ENCODE data around the gene SIL1.

SIL1 gene

DNA sequence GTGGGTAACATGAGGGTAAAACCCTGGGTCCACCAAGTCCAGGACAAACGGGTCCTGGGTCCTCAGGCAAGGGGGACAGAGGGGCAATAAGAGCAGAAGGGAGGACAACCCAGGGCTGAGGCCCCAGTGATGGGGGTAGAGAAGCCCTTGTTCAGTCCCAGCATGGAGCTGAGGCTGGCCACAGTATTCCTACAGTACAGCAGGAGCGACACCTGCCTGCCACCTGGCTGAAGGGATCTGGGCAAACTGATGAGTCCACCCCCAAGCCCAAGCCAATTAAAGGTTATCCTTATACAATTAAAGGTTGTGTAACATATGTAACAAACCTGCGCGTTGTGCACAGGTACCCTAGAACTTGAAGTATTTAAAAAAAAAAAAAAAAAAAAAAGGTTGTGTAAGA, 225.3 kb downstream of the SIL1 start:
- DNase-seq = no peak

DNA sequence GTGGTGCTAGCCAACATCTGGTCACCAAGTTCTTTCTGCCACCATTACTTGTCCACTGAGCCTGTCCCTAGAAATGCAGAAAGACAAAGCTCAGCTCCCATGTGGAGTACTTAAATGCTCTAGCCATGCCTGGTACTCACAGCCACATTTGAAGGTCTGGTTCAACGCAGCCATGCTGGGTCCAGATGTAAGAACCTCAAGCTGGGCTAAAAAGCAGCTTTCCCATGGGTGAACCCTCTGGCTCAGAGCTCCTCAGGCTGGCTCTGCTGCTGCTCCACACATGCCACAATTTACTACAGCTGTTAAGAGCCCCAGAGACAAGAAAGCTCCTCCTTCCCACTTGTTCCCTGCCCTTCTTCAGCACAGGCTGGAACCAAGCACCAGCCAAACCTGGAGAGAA, 225.9 kb downstream of the SIL1 start:
- no peak for DNase-seq

DNA sequence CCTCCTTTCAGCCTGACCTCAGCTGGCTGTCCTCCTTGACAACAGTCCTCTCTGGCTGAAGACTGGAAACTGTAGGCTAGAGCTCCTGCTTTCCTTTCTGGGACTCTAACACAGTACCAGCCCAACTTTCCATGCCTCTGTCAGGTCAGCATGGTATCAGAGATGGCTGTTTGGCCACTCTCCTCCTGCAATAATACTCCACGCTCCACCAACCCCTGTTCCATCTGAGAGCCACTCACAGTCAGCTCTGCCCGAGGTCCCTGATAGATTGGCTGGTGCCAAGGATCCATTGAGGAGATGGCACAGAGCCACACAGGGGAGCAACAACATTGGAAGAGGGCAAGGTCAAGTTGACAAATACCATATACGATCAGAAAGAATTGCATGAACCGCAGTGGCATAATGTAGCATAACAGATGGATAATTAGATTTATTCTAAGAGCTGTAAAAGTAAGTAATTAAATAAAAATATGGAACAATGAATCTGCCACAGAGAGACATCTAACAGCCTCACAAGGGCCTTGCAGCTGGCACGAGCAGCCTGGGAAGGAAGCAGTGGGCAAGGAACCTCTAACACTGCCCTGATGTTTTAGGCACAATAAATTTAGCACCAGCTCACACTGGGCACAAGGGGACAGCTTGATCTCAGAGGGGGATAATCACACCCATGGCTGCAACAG, 228.7 kb downstream of the SIL1 start:
- DNase-seq = no peak

DNA sequence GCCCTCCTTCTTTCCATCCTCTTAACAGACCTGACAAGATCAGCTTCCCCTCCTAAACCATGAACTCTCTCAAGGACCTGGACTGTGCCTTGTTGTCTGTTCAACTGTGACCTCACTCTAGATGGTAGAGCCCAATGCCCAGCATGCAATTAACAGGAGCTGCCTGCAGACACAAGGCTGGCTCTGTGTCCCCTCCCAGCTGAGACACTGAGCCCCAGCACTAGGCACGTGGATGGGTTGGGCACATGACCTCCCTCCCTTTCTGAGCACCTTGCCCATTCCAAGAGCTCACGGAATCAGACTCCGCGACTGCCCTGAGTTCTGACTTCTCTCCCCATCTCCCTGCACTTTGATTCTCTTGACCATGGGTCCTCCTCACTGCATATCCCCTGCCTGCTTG, 229.6 kb downstream of the SIL1 start:
- no peak for DNase-seq

DNA sequence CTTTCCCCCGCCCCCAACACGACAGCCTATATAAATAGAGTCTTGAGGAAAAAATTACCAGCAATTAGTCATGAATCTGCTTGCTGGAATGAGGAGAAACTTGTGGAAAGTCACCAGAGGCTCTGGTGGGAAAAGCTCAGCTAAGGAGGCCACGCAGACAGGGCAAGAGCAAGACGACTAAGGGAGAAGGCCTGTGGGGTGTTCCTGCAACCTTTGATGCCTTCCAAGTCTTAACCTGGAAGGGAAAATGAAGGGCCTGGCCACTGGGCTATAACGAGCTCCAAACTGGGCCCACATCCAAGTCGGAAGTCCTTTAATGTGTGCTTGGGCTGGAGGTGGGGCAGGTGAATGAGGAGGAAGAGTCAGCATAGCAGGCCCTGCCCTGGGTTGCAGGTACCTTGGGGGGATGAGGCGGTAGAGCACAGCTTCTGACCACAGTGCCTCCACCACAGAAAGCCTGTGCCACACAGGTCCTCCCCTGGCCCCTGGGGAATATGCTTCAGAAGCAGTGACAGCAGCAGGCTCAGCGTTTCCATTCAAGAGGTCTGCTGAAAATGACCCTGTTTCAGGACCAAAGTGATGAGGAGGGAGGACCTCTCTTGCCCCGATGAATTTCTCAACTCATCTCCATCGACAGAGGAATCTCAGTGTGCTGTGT, 230.2 kb downstream of the SIL1 start:
- DNase-seq = no peak

DNA sequence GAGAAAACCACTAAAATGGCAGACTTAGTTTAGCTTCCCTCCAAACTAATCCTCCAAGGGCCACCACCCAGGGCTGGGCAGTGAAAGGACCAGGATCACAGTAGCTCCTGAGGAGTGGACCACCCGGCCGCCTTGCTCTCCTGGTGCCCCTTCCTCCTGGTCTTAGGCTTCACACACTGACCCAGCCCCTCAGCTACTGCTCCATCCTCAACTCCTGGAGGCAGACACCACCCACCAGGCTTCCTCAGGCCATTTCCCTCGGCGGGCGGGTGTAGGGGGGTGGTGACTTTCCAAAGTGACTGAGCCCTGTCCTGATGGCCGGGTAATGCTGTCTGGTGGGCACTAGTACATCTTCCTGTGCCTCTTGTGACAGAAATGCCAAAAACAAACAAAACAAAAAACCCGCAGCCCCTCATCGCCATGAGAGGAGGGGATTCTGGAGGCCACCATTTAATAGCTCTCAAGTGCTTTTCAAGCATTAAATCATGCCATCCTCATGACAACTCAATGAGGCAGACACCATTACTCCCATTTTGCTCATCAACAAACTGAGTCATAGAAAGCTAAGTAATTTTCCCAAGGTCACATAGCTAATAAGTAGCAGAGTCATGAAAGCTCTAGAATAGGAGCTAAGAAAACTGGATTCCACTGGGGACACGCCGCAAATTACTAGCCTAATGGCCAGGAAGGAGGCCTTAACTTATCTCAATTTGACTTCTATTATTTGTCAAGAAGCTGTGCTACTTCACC, 231.8 kb downstream of the SIL1 start:
- no peak for DNase-seq

DNA sequence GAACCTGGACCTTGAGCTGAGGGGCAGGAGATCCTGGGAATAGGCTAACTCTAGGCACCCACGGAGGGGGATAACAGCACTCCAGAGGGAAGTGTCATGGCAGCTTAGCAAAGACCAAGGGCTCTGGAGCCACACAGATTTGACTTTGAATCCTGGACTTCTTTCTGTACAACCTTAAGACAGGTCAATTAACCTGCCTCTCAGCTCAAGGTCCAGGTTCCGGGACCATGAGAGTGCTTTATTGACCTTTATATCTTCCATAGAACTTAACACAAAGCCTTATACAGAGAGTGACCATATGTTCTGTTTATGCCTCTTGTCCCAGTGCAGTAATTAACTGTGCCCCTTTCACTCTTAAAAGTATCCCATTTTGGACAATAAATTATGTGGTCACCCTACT, 232.5 kb downstream of the SIL1 start:
- no peak for DNase-seq

DNA sequence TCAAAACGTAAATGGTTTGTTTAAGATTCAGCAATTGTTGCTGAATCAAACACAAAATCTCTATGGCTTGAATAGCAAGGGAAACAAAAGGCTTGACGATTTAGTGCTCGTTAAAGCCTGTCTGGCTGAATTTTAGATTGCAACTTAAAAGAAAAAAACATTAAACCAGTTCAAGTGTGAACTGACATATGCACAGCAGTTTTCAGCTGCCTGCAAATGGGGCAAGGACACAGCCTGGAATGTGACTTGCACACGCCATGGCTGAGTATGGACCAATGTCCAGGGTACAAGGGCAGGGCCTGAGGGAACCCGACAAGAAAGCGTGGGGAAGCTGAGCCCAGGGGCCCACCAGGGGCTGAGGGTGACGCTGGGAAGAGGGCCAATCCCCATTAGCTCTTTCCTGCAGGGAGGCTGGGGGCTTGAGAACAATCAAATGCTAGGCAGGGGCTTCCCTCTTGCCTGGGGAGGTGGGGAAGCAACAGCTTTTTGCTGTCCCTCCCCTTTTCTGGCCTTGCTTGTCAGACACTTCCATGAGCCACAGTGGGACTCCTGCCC, 233.4 kb downstream of the SIL1 start:
- DNase-seq = no peak

DNA sequence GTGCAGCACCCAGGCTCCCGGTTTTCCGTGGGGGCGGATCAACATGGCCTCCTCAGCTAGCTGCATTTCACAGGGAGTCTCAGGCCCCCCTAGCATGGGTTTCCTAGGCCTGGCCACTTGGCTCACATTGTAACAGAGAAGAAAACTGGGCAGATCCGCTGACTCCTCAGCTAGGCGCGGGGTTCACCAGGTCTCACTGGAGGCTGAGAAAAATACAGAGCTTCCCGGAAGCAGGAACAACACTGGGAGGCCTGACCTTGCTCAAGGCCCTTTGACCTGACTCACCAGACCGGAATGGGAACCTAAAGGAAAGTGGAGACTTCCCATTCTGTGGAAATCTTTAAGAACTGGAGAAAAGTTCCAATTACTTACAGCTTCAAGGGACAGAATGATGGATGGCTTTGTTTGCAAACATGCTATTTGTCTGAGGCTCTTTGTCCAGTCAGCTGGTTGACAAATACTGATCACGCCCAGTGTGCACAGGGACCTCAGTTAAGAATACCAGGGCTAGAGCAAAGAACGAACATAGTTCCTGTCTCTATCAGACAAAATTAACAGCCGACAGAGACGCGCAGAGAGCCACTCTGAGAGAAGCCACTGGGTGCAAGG, 234.3 kb downstream of the SIL1 start:
- DNase-seq = no peak

DNA sequence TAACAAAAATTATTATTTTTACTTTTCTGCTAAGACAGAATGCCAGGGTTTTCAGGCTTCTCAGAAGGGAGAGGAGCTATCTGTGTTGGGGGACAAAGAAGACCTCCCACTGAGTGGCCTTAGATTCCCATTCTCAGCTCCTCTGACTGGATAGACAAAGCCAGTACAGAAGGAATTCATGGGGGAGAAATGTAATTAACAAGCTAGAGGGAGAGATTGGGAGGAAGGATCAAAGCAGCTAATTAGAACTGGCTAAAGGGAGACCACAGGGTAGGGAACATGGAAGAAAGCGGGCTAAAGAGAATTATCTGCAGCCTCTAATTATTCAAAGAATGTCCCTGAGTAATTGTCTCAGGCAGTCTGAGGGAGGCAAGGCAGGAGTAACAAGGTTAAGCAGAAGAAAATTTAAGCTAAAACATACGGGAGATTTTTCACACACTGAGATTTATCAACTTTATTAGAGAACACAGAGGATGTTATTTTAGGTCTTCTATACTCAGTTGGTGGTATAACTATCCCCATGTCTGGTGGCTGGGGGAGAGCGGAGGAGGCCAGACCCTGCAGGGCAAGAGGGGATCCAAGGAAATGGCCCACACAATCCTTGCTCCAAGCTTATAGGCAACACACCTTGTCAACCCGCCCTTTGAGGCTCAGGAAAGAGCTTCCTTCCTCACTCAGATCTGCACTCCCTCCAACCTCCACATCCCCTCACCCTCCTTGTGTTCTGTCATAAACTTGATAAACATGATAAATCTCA, 235.4 kb downstream of the SIL1 start:
- no peak for DNase-seq

DNA sequence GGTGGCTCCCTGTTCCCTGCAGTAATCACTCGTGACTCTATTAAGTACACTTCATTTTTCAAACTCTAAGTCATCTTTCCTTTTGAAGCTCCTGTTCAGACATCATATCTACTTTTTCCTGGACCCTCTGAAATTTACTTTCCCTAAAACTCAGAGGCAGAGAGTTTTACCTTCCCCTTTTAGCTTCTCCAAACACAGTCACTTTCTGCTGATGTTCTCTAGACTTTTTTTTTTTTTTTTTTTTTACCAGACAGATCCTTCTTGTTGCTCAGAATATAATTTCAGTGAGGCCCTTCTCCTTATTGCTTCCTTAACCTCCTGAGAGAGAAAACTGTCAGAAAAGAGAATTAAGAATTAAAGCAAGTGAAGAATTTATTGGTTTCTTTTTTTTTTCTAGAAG, 236.4 kb downstream of the SIL1 start:
- no peak for DNase-seq

DNA sequence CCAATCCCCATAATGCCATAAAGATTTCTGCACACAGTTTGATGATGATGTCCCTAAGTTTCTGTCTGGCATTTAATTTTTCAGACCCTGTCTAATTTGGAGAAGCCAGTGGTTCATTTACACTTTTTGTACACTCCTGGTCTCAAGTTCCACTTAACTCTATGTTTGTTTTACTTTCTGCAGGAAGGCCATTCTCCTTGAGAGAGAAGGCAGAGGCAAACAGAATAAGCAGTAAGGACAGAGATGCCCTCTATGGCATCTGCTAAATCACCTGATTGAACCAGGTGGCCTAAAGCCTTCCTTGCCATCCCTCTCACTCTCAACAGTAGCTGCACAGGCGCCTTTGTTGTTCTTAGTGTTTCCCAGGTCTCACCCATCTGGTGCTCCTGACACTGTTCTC, 236.9 kb downstream of the SIL1 start:
- no peak for DNase-seq

DNA sequence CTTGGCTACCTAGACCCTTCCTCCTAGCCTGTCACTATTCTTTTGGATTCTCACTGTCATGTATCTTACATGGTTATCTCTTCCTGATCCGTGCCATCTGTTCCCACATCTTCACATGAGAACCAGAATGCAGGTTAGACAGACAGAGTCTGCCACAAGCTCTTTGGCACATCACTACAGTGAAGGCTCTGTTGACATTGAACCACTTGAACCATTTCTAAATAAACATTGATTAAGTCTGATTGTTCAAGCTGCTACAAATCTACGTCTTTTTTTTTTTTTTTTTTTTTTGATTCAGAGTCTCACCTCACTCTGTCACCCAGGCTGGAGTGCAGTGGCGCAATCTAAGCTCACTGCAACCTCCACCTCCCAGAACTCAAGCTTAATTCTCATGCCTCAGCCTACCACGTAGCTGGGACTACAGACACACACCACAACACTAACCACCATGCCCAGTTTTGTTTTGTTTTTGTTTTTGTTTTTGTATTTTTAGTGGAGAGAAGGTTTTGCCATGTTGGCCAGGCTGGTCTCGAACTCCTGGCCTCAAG, 237.9 kb downstream of the SIL1 start:
- no peak for DNase-seq

DNA sequence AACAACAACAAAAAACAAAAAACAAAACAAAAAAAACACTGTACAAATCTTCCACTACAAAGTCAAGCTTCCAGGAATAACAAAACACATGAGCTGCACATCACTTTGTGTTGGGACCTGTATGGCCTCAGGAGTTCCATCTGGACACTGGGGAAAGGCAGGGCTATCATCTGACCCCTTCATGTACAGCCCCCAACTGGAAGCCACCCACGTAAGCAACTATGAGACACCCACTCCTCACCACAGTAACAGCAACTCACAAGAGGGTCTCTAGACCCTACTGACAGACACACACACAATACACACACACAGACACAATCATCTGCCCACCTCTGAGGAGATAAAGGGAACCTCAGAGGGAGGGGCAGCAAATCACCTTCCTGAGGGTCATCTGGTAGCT, 241.4 kb downstream of the SIL1 start:
- DNase-seq = no peak

DNA sequence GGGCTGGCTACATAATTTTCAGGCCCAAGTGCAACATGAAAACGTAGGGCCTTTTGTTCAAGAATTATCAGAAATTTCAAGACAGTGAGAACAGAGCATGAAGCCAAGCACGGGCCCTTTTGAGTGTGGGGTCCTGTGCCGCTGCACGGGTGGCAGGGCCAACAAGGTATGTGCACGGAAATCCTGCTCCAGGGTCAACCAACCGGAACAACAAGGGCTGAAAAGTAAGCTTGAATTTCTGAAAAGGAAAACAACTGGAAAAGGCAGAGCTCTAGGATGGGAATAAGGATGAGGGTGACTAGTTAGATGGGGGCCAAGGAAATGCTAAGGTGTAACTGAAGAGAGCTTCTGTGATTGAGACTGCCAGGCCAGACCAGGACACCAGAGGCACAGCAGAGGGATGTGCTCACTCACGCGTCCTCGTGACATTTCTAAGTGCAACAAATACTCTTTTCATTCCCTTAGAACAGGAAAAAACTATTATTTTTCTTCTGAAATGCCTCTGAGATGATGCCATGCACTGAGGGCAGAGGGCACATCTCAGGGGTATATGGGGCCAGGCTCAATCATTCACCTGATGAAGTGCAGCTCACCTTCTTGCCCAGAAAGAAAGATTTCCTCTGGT, 242.4 kb downstream of the SIL1 start:
- no peak for DNase-seq

DNA sequence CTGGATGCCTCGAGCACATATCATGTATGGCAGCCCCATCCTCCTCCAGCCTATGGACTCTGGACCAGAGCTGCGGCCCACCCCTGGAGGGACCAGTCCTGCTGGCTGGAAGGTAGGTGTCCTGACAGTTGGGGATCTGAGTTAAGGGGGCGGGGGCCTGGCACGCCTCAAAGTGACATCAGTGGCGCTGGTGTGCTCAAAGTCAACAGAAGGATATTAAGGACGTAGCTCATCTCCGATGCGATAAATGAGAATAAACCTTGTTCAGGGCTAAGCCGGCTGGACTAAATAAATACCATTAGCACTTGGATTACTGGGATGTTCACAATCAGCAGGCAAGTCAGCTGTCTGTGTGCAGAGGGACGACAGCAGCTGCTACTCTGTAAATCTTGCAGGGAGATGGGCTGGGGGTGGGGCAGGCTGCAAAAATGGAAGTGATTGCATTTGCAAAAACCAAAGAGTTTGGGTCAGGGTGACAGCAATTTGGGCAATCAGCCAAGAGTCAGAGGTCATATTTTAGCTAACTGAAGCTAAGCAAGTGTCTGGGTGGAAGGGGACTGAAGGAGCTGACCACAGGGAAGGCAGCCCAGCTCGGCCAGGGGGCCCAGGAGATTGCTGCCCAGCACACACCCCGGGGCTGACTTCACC, 243.0 kb downstream of the SIL1 start:
- no peak for DNase-seq

DNA sequence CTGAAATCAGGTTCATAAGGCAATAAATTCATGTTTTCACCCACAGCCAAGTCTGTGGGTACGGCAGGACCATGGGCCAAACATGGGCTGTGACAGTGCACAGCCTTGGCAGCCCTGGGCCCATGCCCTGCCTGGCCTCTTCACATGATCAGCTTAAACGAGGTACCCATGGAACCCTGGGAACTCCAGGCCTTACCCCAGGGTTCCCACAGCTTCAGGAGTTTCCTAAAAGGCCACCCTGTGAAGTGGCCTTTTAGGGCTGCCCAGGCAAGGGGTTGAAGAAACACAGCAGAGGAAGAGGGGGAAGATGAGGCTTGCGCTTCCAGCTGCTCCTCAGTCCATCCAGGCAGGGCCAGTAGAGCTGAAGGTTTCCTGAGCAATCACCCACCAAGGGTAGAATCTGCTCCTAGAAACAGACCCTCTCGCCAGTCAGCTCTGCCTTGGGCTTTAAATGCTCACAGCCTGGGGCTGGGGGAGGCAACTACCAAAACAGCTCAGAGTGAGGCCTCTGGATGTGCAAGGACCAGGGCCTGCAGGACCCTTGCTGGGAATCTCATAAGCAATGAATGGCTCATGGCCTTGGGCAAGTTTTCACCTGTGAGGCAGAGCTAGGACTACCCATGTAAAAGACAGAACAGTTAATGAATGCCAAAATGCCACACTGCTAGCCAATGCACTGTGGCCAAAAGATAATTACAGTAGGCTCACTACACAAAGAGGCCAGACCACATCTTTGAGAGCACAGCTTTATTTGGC, 243.7 kb downstream of the SIL1 start:
- DNase-seq = no peak

DNA sequence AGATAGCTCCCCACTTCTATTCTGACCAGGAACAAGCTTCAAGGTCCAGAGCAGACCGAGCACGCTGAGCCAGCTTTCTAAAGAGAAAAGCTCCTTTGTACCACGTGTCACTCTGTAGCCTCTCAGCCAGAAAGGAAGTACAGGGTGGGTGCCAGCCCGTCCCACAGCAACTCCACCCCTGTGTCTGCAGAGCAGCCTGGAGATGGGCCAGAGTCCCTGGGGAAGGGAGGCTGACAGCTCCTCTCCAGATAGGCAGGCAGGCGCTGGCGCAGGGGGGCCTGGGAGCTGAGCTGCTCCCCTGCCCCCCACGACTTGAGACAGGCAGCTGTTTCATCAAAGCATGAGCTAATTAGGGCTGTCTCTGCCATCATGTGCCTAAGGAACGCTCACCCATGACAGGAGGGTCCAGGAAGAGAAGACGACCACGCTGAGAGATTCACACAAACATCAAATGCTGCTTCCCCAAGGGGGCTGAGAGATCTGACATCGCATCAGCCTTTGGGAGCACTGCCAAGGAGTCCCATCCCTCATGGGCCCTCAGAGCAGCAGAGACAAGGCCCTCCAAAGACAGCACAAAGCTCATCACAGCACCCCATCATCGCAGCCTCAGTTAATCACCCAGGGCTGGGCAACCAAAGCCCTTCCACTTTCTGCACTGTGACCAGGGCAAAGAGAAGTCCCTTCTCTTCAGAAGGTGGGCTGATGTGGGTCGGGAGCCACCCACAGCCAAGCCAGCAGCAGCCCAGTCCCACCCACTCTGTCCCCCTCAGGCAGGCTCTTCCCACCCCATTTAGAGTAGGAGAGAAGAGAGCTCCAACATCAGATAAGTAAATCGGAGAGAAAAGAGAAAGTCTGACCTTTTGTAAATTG, 244.5 kb downstream of the SIL1 start:
- DNase-seq = peak; percentile 15

DNA sequence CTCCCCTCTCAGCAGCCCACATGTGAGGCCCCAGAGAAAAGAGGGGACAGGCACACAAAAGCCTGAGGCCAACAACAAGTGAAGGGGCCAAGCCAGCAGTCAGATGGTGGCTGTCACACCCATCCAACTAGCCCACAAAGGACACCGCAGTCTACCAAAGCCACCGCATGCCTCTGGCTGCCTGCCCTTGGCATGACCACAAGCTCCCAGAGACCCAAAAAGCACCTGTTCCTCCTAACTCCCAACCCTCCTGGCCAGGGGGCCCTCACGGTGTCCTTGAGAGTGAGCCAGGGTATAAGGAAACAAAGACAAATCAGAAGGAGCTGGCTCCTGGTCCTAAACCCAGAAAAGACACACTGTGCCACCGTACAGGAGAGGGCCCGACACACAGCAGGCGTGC, 245.2 kb downstream of the SIL1 start:
- no peak for DNase-seq

Measured in CD4-positive, alpha-beta T cell treated with Interleukin-21 for 1 hour (primary cell).